GM23248 (cell line): ENCODE results near the gene NSF. TPM values are rescaled to one million over a fixed set of nuclear protein-coding genes. Genes with fewer than 3 reads are reported as not detected.

Source experiments
- DNase-seq: peaks from one replicate; pipeline ENCODE4 v3.0.0-alpha.2; 2015
- H2AFZ ChIP-seq: fragments of 200-600 bp; sonication (generic); 2 replicates; pipeline ENCODE4 v1.6.1; 2016; ENCODE audit warnings: antibody characterized with exemption
- H3F3A ChIP-seq: fragments of 200-600 bp; sonication (generic); 2 replicates; pipeline ENCODE4 v1.6.1; 2016; ENCODE audit warnings: mild to moderate bottlenecking, antibody characterized with exemption, mixed run types; ENCODE audit not compliant: insufficient read depth
- H3K27ac ChIP-seq: fragments of 200-600 bp; sonication (generic); 2 replicates; pipeline ENCODE4 v1.5.1; 2016; ENCODE audit warnings: mild to moderate bottlenecking
- H3K27me3 ChIP-seq: fragments of 200-600 bp; sonication (generic); replicated peaks from 2 replicates; pipeline ENCODE4 v1.6.1; 2016; ENCODE audit warnings: mild to moderate bottlenecking; ENCODE audit not compliant: insufficient read depth
- H3K36me3 ChIP-seq: fragments of 200-600 bp; sonication (generic); 2 replicates; pipeline ENCODE4 v1.6.1; 2016; ENCODE audit warnings: low read depth, mild to moderate bottlenecking
- H3K4me1 ChIP-seq: fragments of 200-600 bp; sonication (generic); 2 replicates; pipeline ENCODE4 v1.6.1; 2016; ENCODE audit warnings: mild to moderate bottlenecking; ENCODE audit not compliant: insufficient read depth
- H3K4me2 ChIP-seq: fragments of 200-600 bp; sonication (generic); one replicate; pipeline ENCODE4 v1.6.1; 2016; ENCODE audit warnings: mild to moderate bottlenecking; ENCODE audit not compliant: unreplicated experiment
- H3K4me3 ChIP-seq: fragments of 200-600 bp; sonication (generic); 2 replicates; pipeline ENCODE4 v1.5.1; 2016; ENCODE audit warnings: mild to moderate bottlenecking
- H3K79me2 ChIP-seq: fragments of 200-600 bp; sonication (generic); 2 replicates; pipeline ENCODE4 v1.6.1; 2016; ENCODE audit warnings: mild to moderate bottlenecking; ENCODE audit not compliant: insufficient read depth
- H3K9ac ChIP-seq: fragments of 200-600 bp; sonication (generic); 2 replicates; pipeline ENCODE4 v1.6.1; 2016; ENCODE audit warnings: mild to moderate bottlenecking
- H3K9me2 ChIP-seq: fragments of 200-600 bp; sonication (generic); 2 replicates; pipeline ENCODE4 v1.6.1; 2016; ENCODE audit warnings: mixed run types, mild to moderate bottlenecking, moderate library complexity; ENCODE audit not compliant: insufficient read depth
- H3K9me3 ChIP-seq: fragments of 200-600 bp; sonication (generic); one replicate; pipeline ENCODE4 v1.6.1; 2017; ENCODE audit warnings: low read depth
- H4K20me1 ChIP-seq: fragments of 200-600 bp; sonication (generic); 2 replicates; pipeline ENCODE4 v1.6.0; 2016; ENCODE audit not compliant: insufficient read depth
- EZH2 ChIP-seq: fragments of 200-600 bp; sonication (generic); IDR thresholded peaks from 2 replicates; pipeline ENCODE4 v1.6.1; 2018; ENCODE audit warnings: antibody characterized with exemption, mild to moderate bottlenecking; ENCODE audit not compliant: insufficient read depth, poor library complexity, severe bottlenecking
- EZH2phosphoT487 ChIP-seq: fragments of 200-600 bp; sonication (generic); IDR thresholded peaks from 2 replicates; pipeline ENCODE4 v1.6.1; 2018; ENCODE audit warnings: antibody characterized with exemption, moderate library complexity, mild to moderate bottlenecking, low read depth; ENCODE audit not compliant: insufficient read depth
- WGBS, 2 experiments: methylation state at CpG; one replicate each; pipeline ENCODE4 v1.1.6; 2015 to 2017; ENCODE audit warnings: low lambda C conversion rate in 2 of 2, low coverage in 1 of 2; ENCODE audit errors: missing lambda C conversion rate in 2 of 2; 5-methylcytosine and 5-hydroxymethylcytosine counted together
- in situ Hi-C: fragments of 300-500 bp; cut with MboI; formaldehyde crosslinking; loops from 2 replicates; pipeline ENCODE4 v1.15.0; 2020
- polyA plus RNA-seq: library from polyadenylated mRNA; unstranded; fragments of >200 nt; fragmentation: Nextera tagmentation; extraction: Ambion mirVana; gene quantifications from 2 replicates; pipeline ENCODE4 v1.2.1, GENCODE V29; 2016
- total RNA-seq: library from RNA; depleted of rRNA; stranded (reverse); fragments of >200 nt; shearing (Covaris generic); gene quantifications from 2 replicates; pipeline ENCODE4 v1.2.3, GENCODE V29; 2014

NSF gene
- total and polyA plus RNA-seq, 2 experiments from 2014 or later = 44.2 to 44.9 TPM

DNA sequence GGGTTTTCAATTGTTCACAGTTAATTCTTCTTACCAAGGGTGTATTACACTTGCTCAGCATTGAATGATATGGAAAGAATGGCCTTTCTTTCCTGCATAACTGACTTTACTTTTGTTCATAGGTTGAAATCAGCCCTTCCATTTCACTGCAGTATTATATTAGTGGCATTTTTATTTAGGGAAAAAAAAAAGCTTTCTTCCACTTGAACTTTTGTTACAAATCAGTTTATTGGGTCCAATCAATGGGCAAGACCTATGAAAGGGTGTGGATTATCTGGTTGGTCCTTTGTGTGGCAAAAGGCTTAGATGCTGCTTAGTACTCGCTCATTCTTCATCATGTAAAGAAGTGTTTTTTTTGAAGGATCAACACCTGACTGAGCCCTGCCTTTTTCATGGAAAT is 154.0 kb downstream of the NSF start:
- WGBS, 2 experiments = 96 to 97% methylated on average over 1 of the region's 1 CpG
- in situ Hi-C loops = no loop called here

DNA sequence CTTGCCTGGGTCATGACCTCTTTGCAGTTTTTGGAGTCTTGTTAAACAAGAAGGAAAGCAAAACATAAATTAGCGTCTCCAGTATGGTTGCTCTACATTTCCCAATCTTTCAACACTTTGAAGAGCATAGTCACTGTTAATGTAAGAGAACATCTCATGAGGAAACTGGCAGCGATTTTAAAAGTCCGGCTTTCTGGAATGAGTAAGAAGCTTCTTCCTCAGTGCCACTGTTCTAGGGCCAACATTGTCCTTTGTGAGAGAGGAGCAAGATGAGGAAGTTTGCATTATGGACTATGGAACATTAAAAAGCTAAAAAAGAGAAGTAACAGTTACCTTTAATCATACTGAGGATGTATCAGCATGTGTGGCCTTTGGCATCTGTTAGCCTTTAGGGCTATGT is 154.9 kb downstream of the NSF start:
- WGBS, 2 experiments = 97 to 98% methylated on average over 3 of the region's 3 CpGs

More for the DNA sequence above, 154.0 kb downstream of the NSF start:
- no peak overlapping the region for H3K27ac ChIP-seq
- peaks cover 30% of the 10 kb centered on the region for H3F3A ChIP-seq
- H3K9me3 ChIP-seq = no peaks in the 10 kb centered on the region
- DNase-seq = no peak
- no peaks in the 10 kb centered on the region for H3K36me3 ChIP-seq
- no peak overlapping the region for H3K4me2 ChIP-seq
- H4K20me1 ChIP-seq = no peaks in the 10 kb centered on the region
- H2AFZ ChIP-seq = no peak overlapping the region
- no peak overlapping the region for H3K9ac ChIP-seq
- H3K79me2 ChIP-seq = no peaks in the 10 kb centered on the region
- H3K9me2 ChIP-seq = no peaks in the 10 kb centered on the region
- H3K27me3 ChIP-seq = no peaks in the 10 kb centered on the region
- TF ChIP-seq EZH2phosphoT487 (no peak), EZH2 (no peak)
- peaks cover 30% of the 10 kb centered on the region for H3K4me1 ChIP-seq
- no peak overlapping the region for H3K4me3 ChIP-seq

DNA sequence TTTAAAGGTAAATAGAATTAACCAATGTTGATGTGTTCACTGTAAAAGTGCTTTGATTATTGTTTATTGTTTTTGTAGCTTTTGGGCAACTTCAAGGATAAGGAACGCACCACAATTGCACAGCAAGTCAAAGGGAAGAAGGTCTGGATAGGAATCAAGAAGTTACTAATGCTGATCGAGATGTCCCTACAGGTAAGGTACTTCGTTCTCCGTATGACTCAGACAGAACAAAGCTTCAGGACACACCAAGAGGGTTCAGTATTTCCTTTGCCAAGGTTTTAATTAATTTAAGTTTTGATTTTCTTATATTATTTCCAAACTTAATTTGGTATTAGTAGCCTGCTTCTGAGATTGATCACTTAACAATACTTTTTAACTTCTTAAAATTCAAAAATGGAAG is 161.0 kb downstream of the NSF start:
- Histone ChIP-seq H3K4me3 (no peak overlapping the region), H3K9me3 (no peaks in the 10 kb centered on the region), H3F3A (no peaks in the 10 kb centered on the region), H3K4me2 (no peak overlapping the region), H3K79me2 (no peaks in the 10 kb centered on the region), H3K36me3 (peaks cover 13% of the 10 kb centered on the region; the same call in 1 of the 2 replicates), H3K9me2 (no peaks in the 10 kb centered on the region), H3K4me1 (0 out of 2 replicates have a peak, but pooled peaks cover 1% of the 10 kb centered on the region), H3K27me3 (no peaks in the 10 kb centered on the region), H3K27ac (no peak overlapping the region), H3K9ac (no peak overlapping the region), H4K20me1 (no peaks in the 10 kb centered on the region), H2AFZ (no peak overlapping the region)
- TF ChIP-seq EZH2phosphoT487 (no peak), EZH2 (no peak)
- in situ Hi-C loops = no loop called here
- WGBS, 2 experiments = 98% methylated on average over 4 of the region's 4 CpGs
- DNase-seq = no peak

More for the DNA sequence above, 154.9 kb downstream of the NSF start:
- H3K9me3 ChIP-seq = no peaks in the 10 kb centered on the region
- DNase-seq = no peak
- H3K9ac ChIP-seq = no peak overlapping the region
- H3K4me2 ChIP-seq = no peak overlapping the region
- H3K4me3 ChIP-seq = no peak overlapping the region
- H3K36me3 ChIP-seq = no peaks in the 10 kb centered on the region
- no peak for TF ChIP-seq EZH2phosphoT487
- no peak for TF ChIP-seq EZH2
- no peaks in the 10 kb centered on the region for H3K27me3 ChIP-seq
- H3K4me1 ChIP-seq = peaks cover 30% of the 10 kb centered on the region
- H3K27ac ChIP-seq = no peak overlapping the region
- H2AFZ ChIP-seq = no peak overlapping the region
- peaks cover 30% of the 10 kb centered on the region for H3F3A ChIP-seq
- in situ Hi-C loops = no loop called here
- H4K20me1 ChIP-seq = no peaks in the 10 kb centered on the region
- H3K79me2 ChIP-seq = no peaks in the 10 kb centered on the region
- H3K9me2 ChIP-seq = no peaks in the 10 kb centered on the region

DNA sequence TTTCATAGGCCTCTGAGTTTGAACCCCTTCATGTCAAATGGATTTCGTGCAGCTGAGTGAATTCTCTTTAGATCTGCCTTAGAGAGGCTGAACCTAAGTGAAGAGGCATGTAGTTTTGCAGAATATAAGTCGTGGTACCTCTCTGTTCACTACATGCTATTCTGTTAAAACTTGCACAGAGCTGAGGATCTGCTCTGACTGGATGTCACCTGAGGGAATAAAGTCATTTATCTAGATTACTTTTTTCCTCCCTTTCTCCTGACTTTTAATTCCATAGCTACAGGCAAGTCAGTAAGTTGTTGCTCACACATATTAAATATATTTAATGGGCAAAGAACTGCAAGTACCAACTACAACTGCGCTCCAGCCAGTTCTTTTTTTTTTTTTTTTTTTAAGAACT is 163.3 kb downstream of the NSF start:
- Histone ChIP-seq H3K9me3 (no peaks in the 10 kb centered on the region), H3K4me1 (peaks cover 25% of the 10 kb centered on the region), H3F3A (peaks cover 14% of the 10 kb centered on the region; the same call in 1 of the 2 replicates), H3K4me2 (no peak overlapping the region), H4K20me1 (no peaks in the 10 kb centered on the region), H2AFZ (no peak overlapping the region), H3K27ac (no peak overlapping the region), H3K79me2 (no peaks in the 10 kb centered on the region), H3K4me3 (no peak overlapping the region), H3K9me2 (no peaks in the 10 kb centered on the region), H3K9ac (no peak overlapping the region), H3K27me3 (no peaks in the 10 kb centered on the region), H3K36me3 (peaks cover 15% of the 10 kb centered on the region; the same call in 1 of the 2 replicates)
- 82 to 86% methylated on average over 3 of the region's 3 CpGs for WGBS, 2 experiments
- no peak for TF ChIP-seq EZH2phosphoT487
- no peak for TF ChIP-seq EZH2
- no peak for DNase-seq
- in situ Hi-C loops = no loop called here
